NCI-H460 (cell line): Measurements from ENCODE around the gene DUSP9. TPM values are rescaled to one million over a fixed set of nuclear protein-coding genes. Genes with fewer than 3 reads are reported as not detected.
"Not testable (repeated sequence)": the region's sequence is repeated elsewhere in the genome, so short reads cannot be mapped to it uniquely, and the experiment has no call there.

Source experiments
- DNase-seq: peaks from one replicate; pipeline ENCODE4 v3.0.0-alpha.2; 2016; ENCODE audit warnings: low read depth; ENCODE audit errors: extremely low read depth
- total RNA-seq: library from RNA; depleted of rRNA; stranded (reverse); fragments of >200 nt; shearing (Covaris generic); gene quantifications from 2 replicates; pipeline ENCODE4 v1.2.3, GENCODE V29; 2014

Gene DUSP9
- total RNA-seq, 1 experiment from 2014 or later, result 2.2 TPM

DNA sequence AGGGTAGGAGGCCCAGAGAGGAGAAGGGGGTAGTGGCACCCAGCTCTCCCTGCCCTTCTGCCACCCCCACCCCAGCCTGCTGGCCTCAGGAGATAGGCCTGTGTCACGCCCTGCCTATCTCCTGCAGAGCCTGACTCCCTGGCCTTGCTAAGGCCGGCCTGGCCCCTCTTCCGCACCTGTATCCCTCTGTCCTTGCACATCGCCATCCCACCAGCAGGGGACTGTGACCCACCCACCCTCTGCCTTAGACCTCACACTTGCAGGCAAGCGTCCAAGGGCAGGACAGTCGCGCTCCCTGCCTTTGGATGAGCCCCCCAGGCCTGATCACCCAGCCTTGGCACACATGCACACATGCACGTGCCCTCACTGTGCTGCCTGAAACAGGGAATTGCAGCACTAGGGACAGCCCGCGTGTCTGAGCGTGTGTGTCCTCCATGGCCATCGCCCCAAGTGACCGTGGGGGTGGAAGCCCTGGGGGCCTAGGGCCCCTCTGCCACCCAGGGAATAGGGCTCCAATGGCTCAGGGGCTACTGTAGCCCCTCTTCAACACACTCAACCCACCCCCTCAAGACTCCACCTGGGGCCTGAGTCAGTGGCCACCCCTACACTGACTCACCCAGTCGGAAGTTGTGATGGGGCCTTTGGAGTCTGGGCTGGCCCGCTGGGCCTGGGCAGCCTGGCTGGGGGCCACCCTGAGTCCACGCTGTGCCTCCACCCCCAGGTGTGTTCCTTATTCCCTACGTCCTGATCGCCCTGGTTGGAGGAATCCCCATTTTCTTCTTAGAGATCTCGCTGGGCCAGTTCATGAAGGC is 42.9 kb downstream of the DUSP9 start:
- no peak for DNase-seq

GRCh38 chrX:153690466-153690865 is 43.5 kb downstream of the DUSP9 start:
- no peak for DNase-seq

GRCh38 chrX:153691032-153691827 is 44.2 kb downstream of the DUSP9 start:
- not testable (repeated sequence) for DNase-seq

DNA sequence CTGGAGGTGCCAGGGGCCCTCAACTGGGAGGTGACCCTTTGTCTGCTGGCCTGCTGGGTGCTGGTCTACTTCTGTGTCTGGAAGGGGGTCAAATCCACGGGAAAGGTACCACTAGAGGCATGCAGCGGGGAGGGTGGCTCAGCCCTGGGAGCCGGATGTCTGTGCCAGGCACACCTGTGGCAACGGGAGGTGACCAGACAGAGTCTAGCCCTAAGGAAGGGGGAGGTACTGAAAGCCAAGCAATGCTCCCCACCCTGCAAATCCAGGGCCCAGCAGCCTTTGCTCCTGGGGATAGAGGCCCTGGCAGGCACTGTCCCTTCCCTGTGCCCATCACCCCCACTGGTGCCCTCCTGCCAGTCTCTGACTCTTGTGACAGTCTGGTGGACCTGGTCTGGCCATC is 45.0 kb downstream of the DUSP9 start:
- no peak for DNase-seq

DNA sequence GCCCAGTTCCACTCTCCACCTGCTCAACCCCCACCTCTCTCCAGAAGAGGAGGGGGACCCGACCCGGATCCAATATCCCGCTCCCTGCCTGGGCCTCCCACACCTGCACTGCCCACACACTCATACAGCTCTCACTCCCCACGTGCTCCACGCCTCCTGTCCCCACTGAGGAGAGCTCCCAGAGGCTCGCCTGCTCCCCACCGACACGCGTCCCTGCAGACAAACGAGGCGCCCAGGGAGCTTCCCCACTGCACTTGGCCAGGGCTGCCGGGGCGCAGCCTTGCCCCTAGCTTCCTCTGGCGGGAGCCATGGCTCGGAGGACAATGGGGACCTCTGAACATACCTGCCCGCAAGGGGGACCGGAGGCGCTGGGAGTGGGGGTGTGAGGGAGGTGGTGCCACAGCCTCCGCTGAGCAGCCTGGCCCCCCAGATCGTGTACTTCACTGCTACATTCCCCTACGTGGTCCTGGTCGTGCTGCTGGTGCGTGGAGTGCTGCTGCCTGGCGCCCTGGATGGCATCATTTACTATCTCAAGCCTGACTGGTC is 45.7 kb downstream of the DUSP9 start:
- no peak for DNase-seq

DNA sequence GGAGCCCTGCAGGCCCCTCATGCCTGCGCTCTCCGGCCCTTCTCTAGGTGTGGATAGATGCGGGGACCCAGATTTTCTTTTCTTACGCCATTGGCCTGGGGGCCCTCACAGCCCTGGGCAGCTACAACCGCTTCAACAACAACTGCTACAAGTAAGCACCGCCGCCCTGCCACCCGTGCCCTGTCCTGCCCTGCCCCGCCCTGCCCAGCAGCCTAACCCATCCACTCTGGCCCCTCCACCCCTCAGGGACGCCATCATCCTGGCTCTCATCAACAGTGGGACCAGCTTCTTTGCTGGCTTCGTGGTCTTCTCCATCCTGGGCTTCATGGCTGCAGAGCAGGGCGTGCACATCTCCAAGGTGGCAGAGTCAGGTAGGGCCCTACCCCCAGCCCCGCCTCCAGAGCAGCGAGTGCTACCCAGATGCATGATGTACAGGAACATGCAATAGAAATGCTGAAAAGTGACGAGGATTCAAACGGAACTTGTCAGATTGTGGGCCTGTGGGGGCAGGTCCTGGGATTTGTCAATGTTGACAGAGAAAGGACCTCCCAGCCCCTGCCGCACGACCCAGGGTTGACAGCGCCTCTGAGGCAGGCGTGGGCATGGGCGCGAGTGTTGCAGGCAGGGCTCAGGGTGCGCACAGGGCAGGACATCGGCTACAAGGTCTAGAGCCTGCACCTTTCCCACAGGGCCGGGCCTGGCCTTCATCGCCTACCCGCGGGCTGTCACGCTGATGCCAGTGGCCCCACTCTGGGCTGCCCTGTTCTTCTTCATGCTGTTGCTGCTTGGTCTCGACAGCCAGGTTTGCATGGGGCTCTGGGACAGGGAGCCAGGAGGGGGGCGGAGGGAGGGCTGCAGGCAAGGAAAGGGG is 46.4 kb downstream of the DUSP9 start:
- no peak for DNase-seq

DNA sequence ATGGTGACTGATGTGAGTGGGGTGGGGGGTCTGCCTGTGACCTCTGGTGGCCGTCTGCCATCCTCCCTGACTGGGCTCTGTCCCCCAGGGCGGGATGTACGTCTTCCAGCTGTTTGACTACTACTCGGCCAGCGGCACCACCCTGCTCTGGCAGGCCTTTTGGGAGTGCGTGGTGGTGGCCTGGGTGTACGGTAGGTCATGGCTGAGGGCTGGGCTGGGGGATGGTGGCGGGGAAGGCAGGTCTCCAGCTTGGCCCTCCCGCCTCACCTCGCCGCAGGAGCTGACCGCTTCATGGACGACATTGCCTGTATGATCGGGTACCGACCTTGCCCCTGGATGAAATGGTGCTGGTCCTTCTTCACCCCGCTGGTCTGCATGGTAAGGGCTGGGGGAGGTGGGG is 47.3 kb downstream of the DUSP9 start:
- DNase-seq, result not testable (repeated sequence)

DNA sequence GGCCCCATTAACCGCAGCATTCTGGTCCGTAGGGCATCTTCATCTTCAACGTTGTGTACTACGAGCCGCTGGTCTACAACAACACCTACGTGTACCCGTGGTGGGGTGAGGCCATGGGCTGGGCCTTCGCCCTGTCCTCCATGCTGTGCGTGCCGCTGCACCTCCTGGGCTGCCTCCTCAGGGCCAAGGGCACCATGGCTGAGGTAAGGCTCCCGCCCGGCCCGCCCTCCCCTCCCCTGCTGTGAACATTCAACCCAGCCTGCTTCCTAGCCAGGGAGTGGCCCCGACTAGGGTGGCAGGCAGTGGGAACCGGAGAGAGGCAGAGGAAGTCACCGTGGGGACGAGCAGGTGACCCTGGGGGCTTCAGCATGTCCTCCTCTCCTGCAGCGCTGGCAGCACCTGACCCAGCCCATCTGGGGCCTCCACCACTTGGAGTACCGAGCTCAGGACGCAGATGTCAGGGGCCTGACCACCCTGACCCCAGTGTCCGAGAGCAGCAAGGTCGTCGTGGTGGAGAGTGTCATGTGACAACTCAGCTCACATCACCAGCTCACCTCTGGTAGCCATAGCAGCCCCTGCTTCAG is 47.8 kb downstream of the DUSP9 start:
- DNase-seq, result no peak

- DNase-seq, result no peak
Observed at GRCh38 chrX:153696100-153696499, 49.1 kb downstream of the DUSP9 start.

GRCh38 chrX:153696538-153696937 is 49.5 kb downstream of the DUSP9 start:
- not testable (repeated sequence) for DNase-seq

GRCh38 chrX:153696986-153697722 is 50.2 kb downstream of the DUSP9 start:
- DNase-seq, result not testable (repeated sequence)

DNA sequence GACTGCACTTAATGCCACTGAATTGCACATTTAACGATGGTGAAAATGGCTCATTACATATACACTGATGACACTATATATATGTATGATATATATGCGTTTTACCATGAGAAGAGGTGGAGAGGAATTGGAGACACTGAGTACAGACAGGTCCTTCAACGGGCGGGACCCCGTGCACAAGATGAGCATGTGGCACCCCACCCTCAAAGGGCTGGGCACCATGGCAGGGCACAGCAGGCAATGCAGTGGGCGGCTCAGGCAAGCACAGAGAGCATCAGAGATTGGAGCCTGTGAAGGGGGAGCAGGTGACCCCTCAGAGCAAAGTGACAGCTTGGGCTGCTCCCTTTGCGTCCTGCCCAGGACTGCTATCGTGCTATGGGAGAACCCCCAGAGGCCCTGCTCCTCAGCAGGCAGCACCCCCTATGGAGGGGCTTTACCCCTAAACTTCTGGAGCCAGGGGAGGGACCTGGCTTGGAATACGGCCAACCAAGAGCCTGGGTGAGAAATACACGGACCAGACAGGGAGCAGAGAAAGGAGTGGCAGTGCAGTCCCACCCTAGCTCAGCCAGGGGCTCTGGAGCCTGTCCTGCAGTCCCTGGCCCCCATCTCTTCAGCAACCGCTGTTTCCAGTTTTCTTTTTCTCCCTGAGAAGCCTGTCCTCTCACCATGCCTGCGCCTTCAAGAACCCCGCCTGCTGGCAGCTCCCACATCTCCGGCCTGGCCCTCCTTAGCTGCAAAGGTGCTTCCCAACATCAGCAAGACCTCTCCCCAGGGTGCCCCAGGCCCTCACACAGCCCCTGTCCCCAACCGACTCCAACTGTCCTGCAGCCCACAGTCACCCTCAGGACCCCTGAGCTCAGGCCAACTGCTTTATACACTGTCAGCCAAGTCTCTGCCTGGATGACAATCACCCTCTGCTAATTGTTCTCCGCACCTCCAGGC is 51.2 kb downstream of the DUSP9 start:
- DNase-seq, result no peak

DNA sequence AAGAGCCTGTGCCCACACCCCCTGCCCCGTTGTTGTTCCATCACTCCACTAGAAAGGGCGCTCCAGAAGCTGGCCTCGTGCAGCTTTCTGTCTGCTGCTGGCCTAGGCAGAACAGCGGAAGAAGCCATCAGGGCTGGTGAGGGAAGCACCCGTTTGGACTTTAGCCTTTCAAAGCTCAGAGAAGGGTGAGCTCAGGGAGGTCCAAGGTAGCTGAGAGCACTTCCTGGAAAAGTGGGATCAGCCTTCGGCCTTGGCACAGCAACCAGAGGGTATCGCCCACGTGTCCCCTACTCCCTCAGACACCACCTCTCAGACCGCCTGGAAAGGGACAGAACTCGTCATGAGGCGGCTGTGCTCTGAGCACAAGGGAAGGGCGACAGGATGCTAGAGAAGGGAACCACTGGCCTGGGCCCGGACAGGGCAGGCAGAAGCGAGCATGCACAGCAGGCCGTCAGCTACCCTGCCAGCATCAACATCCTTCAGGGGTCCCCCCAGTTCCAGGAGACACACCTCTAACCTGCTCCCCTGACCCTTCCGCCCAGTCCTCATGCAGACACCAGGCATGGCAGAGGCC is 52.3 kb downstream of the DUSP9 start:
- DNase-seq, result not testable (repeated sequence)

GRCh38 chrX:153699784-153700371 is 52.9 kb downstream of the DUSP9 start:
- not testable (repeated sequence) for DNase-seq

- no peak for DNase-seq
Observed at GRCh38 chrX:153700376-153700945, 53.5 kb downstream of the DUSP9 start.
